Liver (tissue), 9 donors: ENCODE results near the gene RRP12. TPM values are rescaled to one million over a fixed set of nuclear protein-coding genes. Genes with fewer than 3 reads are reported as not detected.
"Not testable (repeated sequence)": the region's sequence is repeated elsewhere in the genome, so short reads cannot be mapped to it uniquely, and the experiment has no call there.

Experiments used
- DNase-seq: peaks from one replicate; pipeline ENCODE4 v3.0.0-alpha.2; 2017; ENCODE audit warnings: low spot score
- H3K27ac ChIP-seq, 2 donors: one replicate each; pipeline ENCODE4 v1.7.0; 2013; ENCODE audit warnings: inconsistent platforms in 2 of 2, low read length in 2 of 2, control low read depth in 1 of 2, low read depth in 1 of 2, mild to moderate bottlenecking in 1 of 2
- H3K27me3 ChIP-seq, 4 donors: one replicate each; pipeline versions ENCODE4 v1.6.1 to v1.7.0; 2013; ENCODE audit warnings: low read length in 3 of 4, inconsistent platforms in 1 of 4, mild to moderate bottlenecking in 1 of 4, moderate library complexity in 1 of 4; ENCODE audit not compliant: control insufficient read depth in 4 of 4, insufficient read depth in 4 of 4
- H3K36me3 ChIP-seq, 4 donors: one replicate each; pipeline versions ENCODE4 v1.6.1 to v1.7.0; 2013; ENCODE audit warnings: low read length in 3 of 4, mild to moderate bottlenecking in 3 of 4, low read depth in 1 of 4, moderate library complexity in 1 of 4; ENCODE audit not compliant: control insufficient read depth in 4 of 4, insufficient read depth in 3 of 4
- H3K4me1 ChIP-seq, 4 donors: one replicate each; pipeline versions ENCODE4 v1.6.1 to v1.7.0; 2013; ENCODE audit warnings: low read length in 3 of 4, mild to moderate bottlenecking in 3 of 4, moderate library complexity in 1 of 4; ENCODE audit not compliant: control insufficient read depth in 4 of 4, insufficient read depth in 4 of 4
- H3K4me3 ChIP-seq, 3 donors: one replicate each; pipeline versions ENCODE4 v1.6.1 to v1.7.0; 2013; ENCODE audit warnings: low read length in 3 of 3, control low read depth in 1 of 3, low read depth in 1 of 3, mild to moderate bottlenecking in 1 of 3
- H3K9ac ChIP-seq, 2 donors: one replicate each; pipeline ENCODE4 v1.7.0; 2013; ENCODE audit warnings: low read length in 2 of 2, mild to moderate bottlenecking in 2 of 2, moderate library complexity in 2 of 2, control low read depth in 1 of 2, low read depth in 1 of 2
- H3K9me3 ChIP-seq, 4 donors: one replicate each; pipeline versions ENCODE4 v1.6.1 to v1.7.0; 2013; ENCODE audit warnings: low read length in 3 of 4; ENCODE audit not compliant: control insufficient read depth in 4 of 4
- ATF3 ChIP-seq: IDR thresholded peaks from 2 replicates; pipeline ENCODE4 v1.6.1; 2016; ENCODE audit warnings: antibody characterized with exemption
- CTCF ChIP-seq: fragments of 150-350 bp; IDR thresholded peaks from 2 replicates; pipeline ENCODE4 v1.5.1; 2017; ENCODE audit warnings: improper control_type of control experiment, low read depth, low read length; ENCODE audit not compliant: missing input control
- EGR1 ChIP-seq, 2 donors: IDR thresholded peaks; 2 replicates each; pipeline ENCODE4 v1.6.1; 2016 to 2018; ENCODE audit warnings: antibody characterized with exemption in 2 of 2, low read depth in 2 of 2
- FOXA1 ChIP-seq: IDR thresholded peaks from 2 replicates; pipeline ENCODE4 v1.6.1; 2016; ENCODE audit warnings: antibody characterized with exemption
- FOXA2 ChIP-seq: IDR thresholded peaks from 2 replicates; pipeline ENCODE4 v1.6.1; 2016; ENCODE audit warnings: antibody characterized with exemption
- GABPA ChIP-seq, 2 donors: IDR thresholded peaks in 1 of 2; conservative IDR thresholded peaks in 1 of 2; 2 replicates each; pipeline ENCODE4 v1.6.1; 2016; ENCODE audit warnings: antibody characterized with exemption in 2 of 2, mild to moderate bottlenecking in 1 of 2, moderate library complexity in 1 of 2
- HNF4A ChIP-seq, 2 donors: conservative IDR thresholded peaks; 2 replicates each; pipeline ENCODE4 v1.6.1; 2016; ENCODE audit warnings: antibody characterized with exemption in 2 of 2, mild to moderate bottlenecking in 2 of 2
- HNF4G ChIP-seq: IDR thresholded peaks from 2 replicates; pipeline ENCODE4 v1.6.1; 2016; ENCODE audit warnings: antibody characterized with exemption
- JUND ChIP-seq, 2 donors: IDR thresholded peaks; 2 replicates each; pipeline ENCODE4 v1.6.1; 2016; ENCODE audit warnings: antibody characterized with exemption in 2 of 2
- MAX ChIP-seq: IDR thresholded peaks from 2 replicates; pipeline ENCODE4 v1.6.1; 2016; ENCODE audit warnings: antibody characterized with exemption
- NR2F2 ChIP-seq: IDR thresholded peaks from 2 replicates; pipeline ENCODE4 v1.6.1; 2016; ENCODE audit warnings: antibody characterized with exemption
- RAD21 ChIP-seq, 2 donors: IDR thresholded peaks; 2 replicates each; pipeline ENCODE4 v1.6.1; 2016; ENCODE audit warnings: antibody characterized with exemption in 2 of 2, mild to moderate bottlenecking in 2 of 2
- REST ChIP-seq: IDR thresholded peaks from 2 replicates; pipeline ENCODE4 v1.6.1; 2016; ENCODE audit warnings: antibody characterized with exemption, mild to moderate bottlenecking
- RXRA ChIP-seq, 2 donors: IDR thresholded peaks; 2 replicates each; pipeline ENCODE4 v1.6.1; 2017 to 2018; ENCODE audit warnings: antibody characterized with exemption in 2 of 2, mild to moderate bottlenecking in 1 of 2
- SP1 ChIP-seq: IDR thresholded peaks from 2 replicates; pipeline ENCODE4 v1.6.1; 2018; ENCODE audit warnings: antibody characterized with exemption, mild to moderate bottlenecking
- TAF1 ChIP-seq: conservative IDR thresholded peaks from 2 replicates; pipeline ENCODE4 v1.6.1; 2016; ENCODE audit warnings: antibody characterized with exemption, mild to moderate bottlenecking
- YY1 ChIP-seq: IDR thresholded peaks from 2 replicates; pipeline ENCODE4 v1.6.1; 2016; ENCODE audit warnings: antibody characterized with exemption, mild to moderate bottlenecking
- ZBTB33 ChIP-seq: IDR thresholded peaks from 2 replicates; pipeline ENCODE4 v1.6.1; 2016; ENCODE audit warnings: antibody characterized with exemption
- WGBS: extraction: QIAGEN DNeasy Blood & Tissue Kit; methylation state at CpG from one replicate; pipeline ENCODE4 v1.1.7; 2013; 5-methylcytosine and 5-hydroxymethylcytosine counted together
- polyA plus RNA-seq, 2 donors: library from polyadenylated mRNA; stranded (reverse) in 1 of 2; unstranded in 1 of 2; fragments of 200-250 nt in 1 of 2; fragments of >200 nt in 1 of 2; fragmentation: Nextera tagmentation in 1 of 2; extraction: Ambion mirVana in 1 of 2; gene quantifications; one replicate each; pipeline versions ENCODE4 v1.2.1 to v1.2.3, GENCODE V29; 2013 to 2015
- total RNA-seq, 2 donors: library from RNA; depleted of rRNA; stranded (reverse); fragments of >200 nt; gene quantifications; one replicate each; pipeline ENCODE4 v1.2.3, GENCODE V29; 2014
- donor health status: healthy.
- donor health status: healthy.
- donor health status: healthy.
- donor health status: healthy.
- donor health status: healthy.

The RRP12 gene
- total and polyA plus RNA-seq, 4 donors: 5.7 to 9.6 (median 6.9) TPM

- TF ChIP-seq FOXA2 (no peak), NR2F2 (no peak), JUND (IDR thresholded peaks at IDR 0.05) (no peak), CTCF (no peak), YY1 (no peak), HNF4A (conservative IDR thresholded peaks at IDR 0.05) (no peak), RAD21 (IDR thresholded peaks at IDR 0.05) (no peak), FOXA1 (no peak), HNF4G (no peak), ATF3 (no peak), REST (no peak), ZBTB33 (no peak), RXRA (IDR thresholded peaks at IDR 0.05) (no peak), EGR1 (IDR thresholded peaks at IDR 0.05; ENCODE audit: low read depth in 2 of 2) (no peak), SP1 (no peak), MAX (no peak), TAF1 (no peak), GABPA (IDR thresholded peaks at IDR 0.05 in 1 of 2, conservative IDR thresholded peaks at IDR 0.05 in 1 of 2) (no peak)
- no peak overlapping the region for H3K4me3 ChIP-seq
- H3K4me1 ChIP-seq: no peaks in the 10 kb centered on the region
- 98% methylated on average over 4 of the region's 4 CpGs for WGBS
- no peak overlapping the region for H3K9ac ChIP-seq
- H3K27me3 ChIP-seq: no peaks in the 10 kb centered on the region
- peaks cover 0 to 4% (median 0%) of the 10 kb centered on the region in 4 donors for H3K36me3 ChIP-seq
- H3K9me3 ChIP-seq: no peaks in the 10 kb centered on the region
- DNase-seq: no peak
- H3K27ac ChIP-seq: no peak overlapping the region
Measured at GRCh38 chr10:97347317-97347716, 53.8 kb downstream of the RRP12 start.

GRCh38 chr10:97343664-97344063 is 57.5 kb downstream of the RRP12 start:
- not testable (repeated sequence) for H3K27me3 ChIP-seq, H3K27ac ChIP-seq, DNase-seq, H3K9ac ChIP-seq, H3K4me3 ChIP-seq, H3K9me3 ChIP-seq, H3K4me1 ChIP-seq, H3K36me3 ChIP-seq
- 93% methylated on average over 6 of the region's 6 CpGs for WGBS
